Measurements from ENCODE around the gene SLC1A4. TPM values are rescaled to one million over a fixed set of nuclear protein-coding genes. Genes with fewer than 3 reads are reported as not detected.

SLC1A4 gene
- total and polyA plus RNA-seq, 7 donors, result 0.60 to 13.4 (median 5.1) TPM

GRCh38 chr2:65020943-65021528 is 31.8 kb downstream of the SLC1A4 start:
- Histone ChIP-seq H3K27ac (no peak overlapping the region), H3K36me3 (peaks cover 0 to 58% (median 10%) of the 10 kb centered on the region in 4 donors), H3K4me1 (no peaks in the 10 kb centered on the region), H3K27me3 (no peaks in the 10 kb centered on the region), H3K4me3 (no peak overlapping the region), H3K9me3 (no peaks in the 10 kb centered on the region)
- 93 to 95% methylated on average over 11 of the region's 11 CpGs for WGBS, 2 donors
- no peak for TF ChIP-seq POLR2A (IDR thresholded peaks at IDR 0.05)
- TF ChIP-seq EP300 (IDR thresholded peaks at IDR 0.05), result no peak
- TF ChIP-seq POLR2AphosphoS5 (IDR thresholded peaks at IDR 0.05), result no peak
- TF ChIP-seq CTCF (IDR thresholded peaks at IDR 0.05), result no peak
- no peak for DNase-seq
- intact Hi-C loops (cut with DNase I), result no loop called here

DNA sequence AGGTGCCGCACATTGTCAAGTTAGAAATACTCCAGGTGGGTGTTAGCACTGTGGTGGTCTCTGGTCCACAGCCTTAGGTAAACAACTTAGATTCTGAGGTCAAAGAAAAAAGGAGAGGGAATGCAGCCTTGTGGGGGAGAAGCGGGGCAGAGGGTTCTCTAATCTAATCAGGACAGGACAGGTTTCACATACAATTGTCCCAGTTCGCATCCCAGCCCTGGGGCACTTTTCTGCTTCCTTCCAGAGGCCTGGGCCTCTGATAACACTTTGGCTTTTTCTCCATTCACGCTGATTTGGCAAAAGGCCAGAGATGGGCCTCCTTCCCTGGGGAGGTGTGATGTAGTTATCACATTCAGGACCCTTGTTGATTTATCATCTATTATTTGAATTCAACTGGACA is 32.5 kb downstream of the SLC1A4 start:
- Histone ChIP-seq H3K4me1 (no peaks in the 10 kb centered on the region), H3K4me3 (no peak overlapping the region), H3K27me3 (no peaks in the 10 kb centered on the region), H3K36me3 (peaks cover 0 to 53% (median 10%) of the 10 kb centered on the region in 4 donors), H3K9me3 (no peaks in the 10 kb centered on the region), H3K27ac (no peak overlapping the region)
- DNase-seq, result no peak
- TF ChIP-seq EP300 (IDR thresholded peaks at IDR 0.05) (no peak), POLR2A (IDR thresholded peaks at IDR 0.05) (no peak), POLR2AphosphoS5 (IDR thresholded peaks at IDR 0.05) (no peak), CTCF (IDR thresholded peaks at IDR 0.05) (no peak)
- WGBS, 2 donors, result 78 to 83% methylated on average over 4 of the region's 4 CpGs
- intact Hi-C loops (cut with DNase I), result no loop called here

DNA sequence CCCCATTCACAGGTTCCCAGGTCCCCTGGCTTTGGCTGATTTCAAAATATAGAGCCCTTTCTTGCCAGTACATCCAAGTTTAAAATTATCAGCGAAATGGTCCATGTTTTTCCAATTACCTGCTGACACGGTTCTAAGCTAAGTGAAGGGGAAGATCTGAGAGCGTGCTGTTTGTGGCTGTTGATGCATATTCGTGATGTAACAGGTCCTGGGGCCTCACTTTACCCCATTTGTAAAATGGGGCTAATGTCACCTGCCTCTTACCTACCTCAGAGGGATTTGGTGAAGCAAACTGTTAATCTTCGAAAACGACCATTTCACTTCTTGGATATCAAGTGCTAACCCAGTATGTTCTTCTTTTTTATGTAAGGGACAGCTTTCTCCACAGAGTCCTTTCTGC is 33.0 kb downstream of the SLC1A4 start:
- peaks cover 0 to 53% (median 10%) of the 10 kb centered on the region in 4 donors for H3K36me3 ChIP-seq
- TF ChIP-seq POLR2AphosphoS5 (IDR thresholded peaks at IDR 0.05), result no peak
- TF ChIP-seq CTCF (IDR thresholded peaks at IDR 0.05), result no peak
- no peak for TF ChIP-seq EP300 (IDR thresholded peaks at IDR 0.05)
- no peak for TF ChIP-seq POLR2A (IDR thresholded peaks at IDR 0.05)
- H3K9me3 ChIP-seq, result no peaks in the 10 kb centered on the region
- H3K27ac ChIP-seq, result no peak overlapping the region
- H3K4me3 ChIP-seq, result no peak overlapping the region
- H3K4me1 ChIP-seq, result no peaks in the 10 kb centered on the region
- no peak for DNase-seq
- intact Hi-C loops (cut with DNase I), result no loop called here
- 93 to 94% methylated on average over 6 of the region's 6 CpGs for WGBS, 2 donors
- no peaks in the 10 kb centered on the region for H3K27me3 ChIP-seq

GRCh38 chr2:65023742-65024141 is 34.5 kb downstream of the SLC1A4 start:
- intact Hi-C loops (cut with DNase I), result no loop called here
- TF ChIP-seq CTCF (IDR thresholded peaks at IDR 0.05), result no peak
- no peak for TF ChIP-seq POLR2A (IDR thresholded peaks at IDR 0.05)
- TF ChIP-seq EP300 (IDR thresholded peaks at IDR 0.05), result no peak
- no peak for TF ChIP-seq POLR2AphosphoS5 (IDR thresholded peaks at IDR 0.05)
- peaks cover 0 to 41% (median 10%) of the 10 kb centered on the region in 4 donors for H3K36me3 ChIP-seq
- WGBS, 2 donors, result 97% methylated on average over 8 of the region's 8 CpGs
- no peak overlapping the region for H3K27ac ChIP-seq
- no peaks in the 10 kb centered on the region for H3K9me3 ChIP-seq
- no peaks in the 10 kb centered on the region for H3K27me3 ChIP-seq
- H3K4me1 ChIP-seq, result no peaks in the 10 kb centered on the region
- no peak overlapping the region for H3K4me3 ChIP-seq
- DNase-seq, result no peak

Data from sigmoid colon (tissue), 7 donors.